SHP77 (cell line): ENCODE measurements around the gene GPN2.
"Not testable (repeated sequence)": the region's sequence is repeated elsewhere in the genome, so short reads cannot be mapped to it uniquely, and the experiment has no call there.

Source experiments
- DNase-seq, 2 experiments: peaks; one replicate each; lab custom pipeline; 2025; lab: John Stamatoyannopoulos, UW

The GPN2 gene

GRCh38 chr1:26900815-26901511, 10.9 kb upstream of the GPN2 start:
- no peak for DNase-seq

- peak; percentile 86 to 91 for DNase-seq
Observed at GRCh38 chr1:26900001-26900814, 10.1 kb upstream of the GPN2 start, which contains the start of gene GPATCH3. Gene GPATCH3 (minus strand): TSS chr1:26900467. CDS start chr1:26900442, 25 bp downstream.

GRCh38 chr1:26897351-26897750, 7.3 kb upstream of the GPN2 start:
- DNase-seq: no peak

- DNase-seq: no peak
Observed at GRCh38 chr1:26894263-26894662, 4.2 kb upstream of the GPN2 start.

GRCh38 chr1:26890467-26890796, 349 bp upstream of the GPN2 start:
- DNase-seq: no peak

- no peak for DNase-seq
Observed at GRCh38 chr1:26888231-26888630, 1.9 kb downstream of the GPN2 start.

GRCh38 chr1:26887125-26887524, 3.0 kb downstream of the GPN2 start:
- DNase-seq: no peak

- DNase-seq: no peak
Observed at GRCh38 chr1:26882696-26883463, 7.2 kb downstream of the GPN2 start.

- not testable (repeated sequence) for DNase-seq
Observed at GRCh38 chr1:26881611-26882010, 8.5 kb downstream of the GPN2 start.

GRCh38 chr1:26879793-26880192, 10.3 kb downstream of the GPN2 start:
- DNase-seq: no peak

GRCh38 chr1:26877326-26877725, 12.8 kb downstream of the GPN2 start:
- no peak for DNase-seq

- DNase-seq: no peak
Observed at GRCh38 chr1:26874896-26875295, 15.2 kb downstream of the GPN2 start.

- not testable (repeated sequence) for DNase-seq
Observed at GRCh38 chr1:26873097-26873496, 17.0 kb downstream of the GPN2 start.

GRCh38 chr1:26864610-26865480, 25.2 kb downstream of the GPN2 start:
- DNase-seq: peak; percentile 93

- DNase-seq: no peak
Observed at GRCh38 chr1:26863685-26864077, 26.4 kb downstream of the GPN2 start.

- DNase-seq: peak; percentile 80 to 84
Observed at GRCh38 chr1:26862781-26863684, 27.1 kb downstream of the GPN2 start, which contains the start of gene SFN. Gene SFN (plus strand): TSS chr1:26863149. CDS start chr1:26863213, 64 bp downstream.

GRCh38 chr1:26861889-26862378, 28.1 kb downstream of the GPN2 start:
- DNase-seq: no peak

- DNase-seq: no peak
Observed at GRCh38 chr1:26861286-26861701, 28.8 kb downstream of the GPN2 start.

GRCh38 chr1:26858891-26859640, 31.0 kb downstream of the GPN2 start:
- no peak for DNase-seq

- DNase-seq: no peak
Observed at GRCh38 chr1:26858160-26858559, 31.9 kb downstream of the GPN2 start.
